PC-9 (cell line): Measurements from ENCODE around the gene TTC23. TPM values are rescaled to one million over a fixed set of nuclear protein-coding genes. Genes with fewer than 3 reads are reported as not detected.

ENCODE experiments used
- BruUV-seq: library from RNA; stranded (reverse); fragments of 400-500 nt; replicated peaks from 2 replicates; lab custom pipeline; 2021; lab: Mats Ljungman, UMichigan
- CTCF ChIA-PET: fragments of 300-600 bp; sonication (Branson Sonifier 250); formaldehyde crosslinking; loops from one replicate; lab custom pipeline; 2022; ENCODE audit warnings: antibody characterized with exemption; lab: Charles Lee
- POLR2A ChIA-PET: fragments of 300-600 bp; sonication (Branson Sonifier 250); formaldehyde crosslinking; loops from one replicate; lab custom pipeline; 2022; ENCODE audit warnings: antibody characterized with exemption; ENCODE audit not compliant: unreplicated experiment; lab: Charles Lee
- DNase-seq, 2 experiments: peaks; one replicate each; pipeline versions ENCODE4 v3.0.0 to v3.0.0-alpha.2; 2015 to 2022; ENCODE audit warnings: mixed read lengths in 1 of 2
- H2AFZ ChIP-seq: fragments of 200-600 bp; sonication (generic); 2 replicates; pipeline ENCODE4 v1.8.1; 2017; ENCODE audit warnings: antibody characterized with exemption
- H3F3A ChIP-seq: fragments of 200-600 bp; sonication (generic); 2 replicates; pipeline ENCODE4 v1.8.1; 2017; ENCODE audit warnings: antibody characterized with exemption, mild to moderate bottlenecking, low read depth; ENCODE audit not compliant: insufficient read depth
- H3K27ac ChIP-seq: fragments of 200-600 bp; sonication (generic); 2 replicates; pipeline ENCODE4 v1.6.1; 2016; ENCODE audit warnings: mixed run types
- H3K27me3 ChIP-seq: fragments of 200-600 bp; sonication (generic); 2 replicates; pipeline ENCODE4 v1.6.1; 2016; ENCODE audit warnings: low read depth, mixed run types; ENCODE audit not compliant: insufficient read depth
- H3K36me3 ChIP-seq: fragments of 200-600 bp; sonication (generic); 2 replicates; pipeline ENCODE4 v1.6.1; 2016; ENCODE audit warnings: low read depth, mixed run types
- H3K4me1 ChIP-seq: fragments of 200-600 bp; sonication (generic); replicated peaks from 2 replicates; pipeline ENCODE4 v1.6.1; 2016; ENCODE audit warnings: mixed run types; ENCODE audit not compliant: insufficient read depth
- H3K4me2 ChIP-seq: fragments of 200-600 bp; sonication (generic); 2 replicates; pipeline ENCODE4 v1.6.1; 2017; ENCODE audit warnings: mixed run types
- H3K4me3 ChIP-seq: fragments of 200-600 bp; sonication (generic); 2 replicates; pipeline ENCODE4 v1.6.1; 2016; ENCODE audit warnings: mixed run types
- H3K79me2 ChIP-seq: fragments of 200-600 bp; sonication (generic); 2 replicates; pipeline ENCODE4 v1.6.1; 2017; ENCODE audit warnings: low read depth, mixed run types
- H3K9me2 ChIP-seq: fragments of 200-600 bp; sonication (generic); 2 replicates; pipeline ENCODE4 v1.8.1; 2017; ENCODE audit warnings: mild to moderate bottlenecking; ENCODE audit not compliant: insufficient read depth
- H3K9me3 ChIP-seq: fragments of 200-600 bp; sonication (generic); 2 replicates; pipeline ENCODE4 v1.8.1; 2016; ENCODE audit warnings: low read depth; ENCODE audit not compliant: insufficient read depth
- H4K20me1 ChIP-seq: fragments of 200-600 bp; sonication (generic); 2 replicates; pipeline ENCODE4 v1.8.1; 2017; ENCODE audit not compliant: insufficient read depth
- CTCF ChIP-seq: fragments of 200-600 bp; sonication (generic); conservative IDR thresholded peaks from 2 replicates; pipeline ENCODE4 v1.6.1; 2017; ENCODE audit warnings: mixed run types, antibody characterized with exemption, mild to moderate bottlenecking, moderate library complexity
- EZH2 ChIP-seq: fragments of 200-600 bp; sonication (generic); IDR thresholded peaks from 2 replicates; pipeline ENCODE4 v1.8.0; 2017; ENCODE audit warnings: antibody characterized with exemption, low read depth
- intact Hi-C: fragments of 100-400 bp; cut with micrococcal nuclease; formaldehyde crosslinking; loops from one replicate; pipeline ENCODE4 v1.10.0; 2022; ENCODE audit not compliant: unreplicated experiment
- total RNA-seq: library from RNA; stranded (reverse); gene quantifications from 2 replicates; pipeline ENCODE4 v1.2.3, GENCODE V29; 2021

The TTC23 gene
- total RNA-seq, 1 experiment from 2014 or later: 18.4 TPM

- Histone ChIP-seq H3K36me3 (no peaks in the 10 kb centered on the region), H3K9me3 (no peaks in the 10 kb centered on the region), H2AFZ (no peak overlapping the region), H4K20me1 (no peaks in the 10 kb centered on the region), H3K4me1 (no peaks in the 10 kb centered on the region), H3K4me3 (no peak overlapping the region), H3F3A (no peaks in the 10 kb centered on the region), H3K27me3 (no peaks in the 10 kb centered on the region), H3K4me2 (no peak overlapping the region), H3K79me2 (no peaks in the 10 kb centered on the region), H3K9me2 (no peaks in the 10 kb centered on the region), H3K27ac (no peak overlapping the region)
- CTCF ChIA-PET: no interaction called here
- BruUV-seq: no TSS peak
- POLR2A ChIA-PET: no interaction called here
- intact Hi-C loops: no loop called here
- TF ChIP-seq EZH2 (no peak), CTCF (no peak)
- DNase-seq: no peak
Measured at GRCh38 chr15:99187936-99188335, 61.4 kb downstream of the TTC23 start.

GRCh38 chr15:99185414-99186130 lies 63.8 kb downstream of the TTC23 start:
- H3K27ac ChIP-seq: no peak overlapping the region
- CTCF ChIA-PET: no interaction called here
- H3K9me3 ChIP-seq: no peaks in the 10 kb centered on the region
- POLR2A ChIA-PET: interaction anchor here (0.7 kb wide), 1 partner anchor 12 kb away, joined by 10 read pairs; no protein-coding TSS in a partner anchor
- no peak overlapping the region for H2AFZ ChIP-seq
- H3K4me1 ChIP-seq: peaks cover 7% of the 10 kb centered on the region; the same call in 1 of the 2 replicates
- DNase-seq: no peak
- H3K36me3 ChIP-seq: no peaks in the 10 kb centered on the region
- BruUV-seq: no TSS peak
- H3K4me2 ChIP-seq: no peak overlapping the region
- H3K79me2 ChIP-seq: no peaks in the 10 kb centered on the region
- H3K4me3 ChIP-seq: no peak overlapping the region
- H3K9me2 ChIP-seq: no peaks in the 10 kb centered on the region
- no peaks in the 10 kb centered on the region for H4K20me1 ChIP-seq
- no peaks in the 10 kb centered on the region for H3K27me3 ChIP-seq
- H3F3A ChIP-seq: no peaks in the 10 kb centered on the region
- intact Hi-C loops: no loop called here
- no peak for TF ChIP-seq CTCF
- no peak for TF ChIP-seq EZH2

- Histone ChIP-seq H3K4me2 (no peak overlapping the region), H3K4me1 (peaks cover 7% of the 10 kb centered on the region; the same call in 1 of the 2 replicates), H3F3A (no peaks in the 10 kb centered on the region), H3K27ac (no peak overlapping the region), H3K4me3 (no peak overlapping the region), H2AFZ (no peak overlapping the region), H3K9me2 (no peaks in the 10 kb centered on the region), H3K79me2 (no peaks in the 10 kb centered on the region), H3K36me3 (no peaks in the 10 kb centered on the region), H3K9me3 (no peaks in the 10 kb centered on the region), H3K27me3 (no peaks in the 10 kb centered on the region), H4K20me1 (no peaks in the 10 kb centered on the region)
- intact Hi-C loops: no loop called here
- TF ChIP-seq EZH2 (no peak), CTCF (no peak)
- POLR2A ChIA-PET: no interaction called here
- CTCF ChIA-PET: no interaction called here
- no TSS peak for BruUV-seq
- no peak for DNase-seq
Measured at GRCh38 chr15:99182791-99183190, 66.6 kb downstream of the TTC23 start.
